ENCODE data around the gene SPATA20. TPM values are rescaled to one million over a fixed set of nuclear protein-coding genes. Genes with fewer than 3 reads are reported as not detected.

Gene SPATA20
- total and polyA plus RNA-seq, 2 donors (not counting 3 experiments of a cell fraction or from before 2014, with no cell fraction given), result 42.3 to 51.5 TPM

- Histone ChIP-seq H3K27me3 (ENCODE audit: control insufficient read depth in 2 of 2, insufficient read depth in 2 of 2, low read length in 2 of 2) (no peaks in the 10 kb centered on the region), H3K4me3 (replicated peaks in 1 of 3; ENCODE audit: insufficient read depth in 1 of 3, low read depth in 1 of 3, low read length in 3 of 3) (no peak overlapping the region), H4K20me1 (replicated peaks; ENCODE audit: control insufficient read depth, extremely low read depth, insufficient read depth, low read length) (no peaks in the 10 kb centered on the region), H3K27ac (ENCODE audit: insufficient read depth, low read depth, low read length) (no peak overlapping the region), H3K36me3 (ENCODE audit: control insufficient read depth in 2 of 2, extremely low read depth in 1 of 2, insufficient read depth in 2 of 2, low read length in 2 of 2) (peaks cover 0 to 2% of the 10 kb centered on the region in 2 experiments), H2AFZ (ENCODE audit: low read depth, low read length) (no peak overlapping the region), H3K9me3 (replicated peaks; ENCODE audit: control insufficient read depth, insufficient read depth, low read length) (no peaks in the 10 kb centered on the region), H3K9ac (replicated peaks; ENCODE audit: extremely low read depth, insufficient read depth, low read length) (no peak overlapping the region), H3K4me1 (ENCODE audit: control insufficient read depth, extremely low read depth, insufficient read depth, low read length) (peaks cover 13% of the 10 kb centered on the region), H3K79me2 (ENCODE audit: control insufficient read depth, insufficient read depth, low read length) (no peaks in the 10 kb centered on the region), H3K9me1 (replicated peaks; ENCODE audit: control insufficient read depth, extremely low read depth, insufficient read depth, low read length) (no peaks in the 10 kb centered on the region), H3K4me2 (ENCODE audit: insufficient read depth, low read length) (no peak overlapping the region)
- FAIRE-seq (no peak), DNase-seq (ENCODE audit: low read depth, low spot score) (no peak)
- intact Hi-C loops (cut with micrococcal nuclease), result loop anchor here (1.0 to 10.0 kb wide), 8 partner anchors 64 to 608 kb away; partner anchors contain the start of gene NME1
- ChIA-PET POLR2A (no interaction called here), CTCF (interaction anchor here (0.7 to 8.4 kb wide), 3 partner anchors 80 to 296 kb away, joined by 4 to 398 read pairs (median 150); no protein-coding TSS in a partner anchor)
- BruUV-seq (replicated peaks), result no TSS peak
- dilution Hi-C loops (cut with MboI; ENCODE audit: extremely low pct_ligation_motif_present, low sequenced_read_pairs), result no loop called here
- TF ChIP-seq POLR2AphosphoS5 (IDR thresholded peaks at IDR 0.05; ENCODE audit: insufficient read depth, low read depth, low read length), result no peak
- no peak for TF ChIP-seq MAX (IDR thresholded peaks at IDR 0.05; ENCODE audit: insufficient read depth, insufficient read length)
- TF ChIP-seq POLR2A (IDR thresholded peaks at IDR 0.05; ENCODE audit: low read depth, low read length), result no peak
- TF ChIP-seq EZH2 (IDR thresholded peaks at IDR 0.05; ENCODE audit: borderline replicate concordance, low read depth, low read length, severe bottlenecking), result no peak
- no peak for TF ChIP-seq MYC (IDR thresholded peaks at IDR 0.05; ENCODE audit: low read depth, low read length)
- TF ChIP-seq JUN (IDR thresholded peaks at IDR 0.05; ENCODE audit: borderline replicate concordance, insufficient read depth, insufficient read length, low read depth), result no peak
- no peak for TF ChIP-seq FOS (IDR thresholded peaks at IDR 0.05; ENCODE audit: borderline replicate concordance, insufficient read depth, low read length)
- no peak for TF ChIP-seq GATA2 (IDR thresholded peaks at IDR 0.05; ENCODE audit: insufficient read depth, insufficient read length, low read depth, low read length)
- TF ChIP-seq CTCF (IDR thresholded peaks at IDR 0.05; ENCODE audit: extremely low read depth in 1 of 2, insufficient read depth in 1 of 2, low read depth in 1 of 2, low read length in 2 of 2), result no peak
These were observed 306 bp upstream of the SPATA20 start for GRCh38 chr17:50546701-50547034.

Data from endothelial cell of umbilical vein (primary cell).